ENCODE results near the gene SERAC1. TPM values are rescaled to one million over a fixed set of nuclear protein-coding genes. Genes with fewer than 3 reads are reported as not detected.

Gene SERAC1
- total and polyA plus RNA-seq, 2 of the 4 experiments (the other 2 are of a cell fraction), result 7.7 to 15.6 TPM

GRCh38 chr6:158191032-158191431 is 23.0 kb upstream of the SERAC1 start:
- Histone ChIP-seq H2AFZ (replicated peaks; ENCODE audit: low read length, poor library complexity) (no peak overlapping the region), H4K5ac (ENCODE audit: low read depth, low read length) (no peak overlapping the region), H3K4me1 (ENCODE audit: control insufficient read depth, insufficient read depth, low read length) (no peaks in the 10 kb centered on the region), H3K9ac (ENCODE audit: low read depth, low read length) (no peak overlapping the region), H3K9me3 (ENCODE audit: control insufficient read depth, insufficient read depth, low read length) (no peaks in the 10 kb centered on the region), H4K8ac (ENCODE audit: low read depth in 2 of 2, low read length in 2 of 2) (no peak overlapping the region), H3K23ac (ENCODE audit: low read depth, low read length) (no peak overlapping the region), H2BK20ac (ENCODE audit: low read depth, low read length) (no peak overlapping the region), H3K27me3 (ENCODE audit: control insufficient read depth, insufficient read depth, low read length) (no peaks in the 10 kb centered on the region), H2BK120ac (ENCODE audit: low read depth, low read length) (no peak overlapping the region), H2BK15ac (ENCODE audit: low read depth, low read length) (no peak overlapping the region), H3K79me1 (ENCODE audit: low read depth in 1 of 2, low read length in 2 of 2) (0 out of 4 replicates have a peak, but pooled peaks cover 0 to 4% of the 10 kb centered on the region in 2 experiments), H2BK5ac (ENCODE audit: low read depth, low read length, poor library complexity, severe bottlenecking) (no peak overlapping the region), H3K36me3 (ENCODE audit: control insufficient read depth, insufficient read depth, low read length) (peaks cover 13% of the 10 kb centered on the region; the same call in 1 of the 2 replicates), H3K14ac (replicated peaks; ENCODE audit: low read depth, low read length) (no peak overlapping the region), H2AK5ac (ENCODE audit: low read depth, low read length) (no peak overlapping the region), H4K20me1 (ENCODE audit: insufficient read depth, low read length) (no peaks in the 10 kb centered on the region), H3K4ac (ENCODE audit: low read depth, low read length) (no peak overlapping the region), H3K18ac (ENCODE audit: low read depth, low read length) (no peak overlapping the region), H3K4me3 (ENCODE audit: insufficient read depth, low read depth, low read length) (no peak overlapping the region), H4K91ac (ENCODE audit: insufficient read depth, low read depth, low read length) (no peak overlapping the region), H2AK9ac (replicated peaks; ENCODE audit: low read depth, low read length, poor library complexity) (no peak overlapping the region), H3K9me1 (ENCODE audit: insufficient read depth, low read length) (no peaks in the 10 kb centered on the region), H3K56ac (ENCODE audit: extremely low read depth, insufficient read depth, low read length) (no peak overlapping the region), H3K27ac (ENCODE audit: insufficient read depth, low read length) (no peak overlapping the region), H3K4me2 (ENCODE audit: low read depth, low read length) (no peak overlapping the region)
- whole genome bisulfite sequencing, 2 experiments (ENCODE audit: extremely low coverage in 2 of 2, insufficient read length in 1 of 2), result no CpG with 5 or more reads among the region's 1 CpG
- in situ Hi-C loops (cut with MboI; ENCODE audit: low sequenced_read_pairs) (no loop called here), intact Hi-C loops (cut with micrococcal nuclease) (no loop called here), dilution Hi-C loops (cut with HindIII; ENCODE audit: low sequenced_read_pairs, unreplicated experiment) (no loop called here)
- no peak for TF ChIP-seq MXI1 (IDR thresholded peaks at IDR 0.05; ENCODE audit: borderline replicate concordance, low read depth, low read length)
- no peak for TF ChIP-seq CTCF (conservative IDR thresholded peaks at IDR 0.05; ENCODE audit: low read depth, low read length)
- TF ChIP-seq SMC3 (IDR thresholded peaks at IDR 0.05; ENCODE audit: low read depth, low read length), result no peak
- no peak for TF ChIP-seq MAFK (IDR thresholded peaks at IDR 0.05; ENCODE audit: low read depth, low read length)
- TF ChIP-seq BHLHE40 (IDR thresholded peaks at IDR 0.05; ENCODE audit: low read depth, low read length), result no peak
- TF ChIP-seq RCOR1 (IDR thresholded peaks at IDR 0.05; ENCODE audit: insufficient replicate concordance, low read length), result no peak
- TF ChIP-seq CEBPB (IDR thresholded peaks at IDR 0.05; ENCODE audit: low read depth, low read length), result no peak
- POLR2A ChIA-PET (ENCODE audit: unreplicated experiment), result no interaction called here
- CTCF ChIA-PET, result interaction anchor here (0.9 kb wide), 1 partner anchor 30 kb away, joined by 3 read pairs; no protein-coding TSS in a partner anchor
- no peak for DNase-seq
- ATAC-seq (ENCODE audit: low read depth), result no peak
- no TSS peak for BruUV-seq (replicated peaks)

Measured in IMR-90 (cell line).